ENCODE results near the gene YWHAE. TPM values are rescaled to one million over a fixed set of nuclear protein-coding genes. Genes with fewer than 3 reads are reported as not detected.
"Not testable (repeated sequence)": the region's sequence is repeated elsewhere in the genome, so short reads cannot be mapped to it uniquely, and the experiment has no call there.

Gene YWHAE
- total RNA-seq, 1 experiment from 2014 or later = 1,282 TPM

DNA sequence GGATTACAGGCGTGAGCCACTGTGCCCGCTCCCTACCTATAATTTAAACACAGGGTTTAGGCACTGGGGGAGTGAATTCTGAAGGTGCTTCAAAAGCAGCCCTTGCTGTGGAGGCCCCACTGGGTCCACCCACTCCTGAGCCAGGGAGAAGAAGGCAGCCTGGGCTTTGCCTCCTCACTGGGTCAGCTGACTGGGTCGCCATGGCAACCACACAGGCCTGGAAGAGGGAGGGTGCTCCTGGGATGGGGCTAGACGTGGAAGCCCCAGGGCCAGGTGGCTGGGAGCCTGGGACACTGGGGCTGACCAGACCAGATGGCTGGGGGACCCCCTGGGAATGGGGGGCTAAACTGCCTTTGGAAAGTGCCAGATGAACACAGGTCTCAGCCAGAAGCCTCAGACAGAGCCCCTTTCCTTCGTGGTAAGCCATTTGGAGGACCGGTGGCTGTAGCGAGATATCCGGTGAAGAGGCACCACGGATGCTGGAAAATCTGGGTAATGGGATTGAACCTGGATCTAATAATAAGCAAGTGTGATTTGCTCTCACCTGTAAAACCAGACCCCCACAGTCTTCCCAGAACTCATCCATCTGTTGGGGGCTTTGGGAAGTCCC lies 87.7 kb downstream of the YWHAE start:
- no peak overlapping the region for H3K4me3 Mint-ChIP-seq
- Histone ChIP-seq H2AK5ac (ENCODE audit: insufficient read length, low read length) (no peak overlapping the region), H4K5ac (ENCODE audit: insufficient read length, low read depth, low read length) (no peak overlapping the region), H3K79me1 (ENCODE audit: insufficient read depth, low read depth, low read length, poor library complexity, severe bottlenecking) (no peaks in the 10 kb centered on the region), H2BK15ac (ENCODE audit: low read depth, low read length) (no peak overlapping the region), H3K18ac (ENCODE audit: insufficient read length, low read depth, low read length) (no peak overlapping the region), H3K27me3 (ENCODE audit: insufficient read depth, low read length) (no peaks in the 10 kb centered on the region), H3K23ac (ENCODE audit: insufficient read length, low read depth, low read length) (no peak overlapping the region), H4K8ac (replicated peaks; ENCODE audit: insufficient read length, low read depth, low read length) (no peak overlapping the region), H3K56ac (ENCODE audit: insufficient read length, low read depth, low read length) (no peak overlapping the region), H2BK12ac (ENCODE audit: insufficient read length, low read depth, low read length) (no peak overlapping the region), H3K9me3 (ENCODE audit: control insufficient read depth, low read depth, low read length) (no peaks in the 10 kb centered on the region), H2BK5ac (ENCODE audit: insufficient read length, low read length) (no peak overlapping the region), H2AFZ (ENCODE audit: low read length) (no peak overlapping the region), H3K4me2 (ENCODE audit: insufficient read depth, insufficient read length, low read length) (no peak overlapping the region), H3K9ac (ENCODE audit: extremely low read depth, insufficient read length, low read length) (no peak overlapping the region), H4K20me1 (ENCODE audit: control insufficient read depth, insufficient read depth, insufficient read length) (no peaks in the 10 kb centered on the region), H2BK120ac (ENCODE audit: low read depth, low read length, poor library complexity, severe bottlenecking) (no peak overlapping the region), H3K23me2 (ENCODE audit: insufficient read length, low read depth, low read length, poor library complexity, severe bottlenecking) (no peaks in the 10 kb centered on the region), H2BK20ac (ENCODE audit: low read depth, low read length, poor library complexity, severe bottlenecking) (no peak overlapping the region), H4K91ac (ENCODE audit: insufficient read length, low read depth, low read length) (no peak overlapping the region), H3K4ac (ENCODE audit: low read depth, low read length) (no peak overlapping the region), H3K14ac (ENCODE audit: insufficient read depth, low read length) (no peak overlapping the region), H3K27ac (ENCODE audit: insufficient read length, low read depth, low read length) (no peak overlapping the region), H3K79me2 (ENCODE audit: insufficient read depth, low read length) (no peaks in the 10 kb centered on the region), H3T11ph (ENCODE audit: low read length) (no peak overlapping the region), H3K4me1 (ENCODE audit: insufficient read depth, low read length) (no peaks in the 10 kb centered on the region)
- H3K27me3 Mint-ChIP-seq (ENCODE audit: low read depth) = peaks cover 19% of the 10 kb centered on the region
- H3K9me3 Mint-ChIP-seq = no peaks in the 10 kb centered on the region
- peaks cover 2 to 8% of the 10 kb centered on the region in 2 experiments; a peak in 3 of 4 replicates for H3K4me1 Mint-ChIP-seq
- WGBS (ENCODE audit: extremely low coverage, insufficient read length, low lambda C conversion rate) = no CpG with 5 or more reads among the region's 9 CpGs
- H3K27ac Mint-ChIP-seq = no peak overlapping the region
- DNase-seq = peak; percentile 78
- TF ChIP-seq CTCF (conservative IDR thresholded peaks at IDR 0.05) = no peak
- no peaks in the 10 kb centered on the region for H3K36me3 Mint-ChIP-seq (ENCODE audit: insufficient read depth in 1 of 3, low read depth in 3 of 3)

GRCh38 chr17:1307829-1308228 lies 92.2 kb downstream of the YWHAE start:
- not testable (repeated sequence) for DNase-seq

More at GRCh38 chr17:1307829-1308228, 92.2 kb downstream of the YWHAE start:
- H2BK120ac ChIP-seq (ENCODE audit: low read depth, low read length, poor library complexity, severe bottlenecking); H3K9ac ChIP-seq (ENCODE audit: extremely low read depth, insufficient read length, low read length); H2BK15ac ChIP-seq (ENCODE audit: low read depth, low read length); H3K4me1 Mint-ChIP-seq; H3K79me1 ChIP-seq (ENCODE audit: insufficient read depth, low read depth, low read length, poor library complexity, severe bottlenecking); H2BK12ac ChIP-seq (ENCODE audit: insufficient read length, low read depth, low read length); H3K4me1 ChIP-seq (ENCODE audit: insufficient read depth, low read length); H2BK5ac ChIP-seq (ENCODE audit: insufficient read length, low read length); H3K18ac ChIP-seq (ENCODE audit: insufficient read length, low read depth, low read length); H3K9me3 ChIP-seq (ENCODE audit: control insufficient read depth, low read depth, low read length); H3K27ac ChIP-seq (ENCODE audit: insufficient read length, low read depth, low read length); H4K20me1 ChIP-seq (ENCODE audit: control insufficient read depth, insufficient read depth, insufficient read length); H2AK5ac ChIP-seq (ENCODE audit: insufficient read length, low read length); H3K4ac ChIP-seq (ENCODE audit: low read depth, low read length); H3K79me2 ChIP-seq (ENCODE audit: insufficient read depth, low read length); H2BK20ac ChIP-seq (ENCODE audit: low read depth, low read length, poor library complexity, severe bottlenecking); H4K5ac ChIP-seq (ENCODE audit: insufficient read length, low read depth, low read length); H3T11ph ChIP-seq (ENCODE audit: low read length); H3K27ac Mint-ChIP-seq; H4K91ac ChIP-seq (ENCODE audit: insufficient read length, low read depth, low read length); H4K8ac ChIP-seq (replicated peaks; ENCODE audit: insufficient read length, low read depth, low read length); H3K56ac ChIP-seq (ENCODE audit: insufficient read length, low read depth, low read length); H3K9me3 Mint-ChIP-seq; H3K27me3 ChIP-seq (ENCODE audit: insufficient read depth, low read length); H3K4me2 ChIP-seq (ENCODE audit: insufficient read depth, insufficient read length, low read length); H3K4me3 Mint-ChIP-seq; H3K23me2 ChIP-seq (ENCODE audit: insufficient read length, low read depth, low read length, poor library complexity, severe bottlenecking); H3K23ac ChIP-seq (ENCODE audit: insufficient read length, low read depth, low read length); H3K14ac ChIP-seq (ENCODE audit: insufficient read depth, low read length); H2AFZ ChIP-seq (ENCODE audit: low read length); H3K36me3 Mint-ChIP-seq (ENCODE audit: insufficient read depth in 1 of 3, low read depth in 3 of 3): not testable (repeated sequence)
- no CpG with 5 or more reads among the region's 16 CpGs for WGBS (ENCODE audit: extremely low coverage, insufficient read length, low lambda C conversion rate)
- peaks cover 18% of the 10 kb centered on the region for H3K27me3 Mint-ChIP-seq (ENCODE audit: low read depth)

Measured in H9 (cell line).